H9 (cell line): ENCODE data around the gene SSPN. TPM values are rescaled to one million over a fixed set of nuclear protein-coding genes. Genes with fewer than 3 reads are reported as not detected.

ENCODE experiments used
- DNase-seq: peaks from one replicate; pipeline ENCODE4 v3.0.0-alpha.2; 2017
- H2AFZ ChIP-seq: one replicate; pipeline ENCODE4 v1.6.1; 2013; ENCODE audit warnings: mild to moderate bottlenecking, low read length, control low read depth, moderate library complexity
- H2AK5ac ChIP-seq: 2 replicates; pipeline ENCODE4 v1.6.1; 2013; ENCODE audit warnings: low read length, control low read depth, mixed read lengths; ENCODE audit not compliant: insufficient read length
- H2BK120ac ChIP-seq: one replicate; pipeline ENCODE4 v1.6.1; 2013; ENCODE audit warnings: low read depth, mild to moderate bottlenecking, low read length, control low read depth, inconsistent platforms; ENCODE audit not compliant: poor library complexity, severe bottlenecking
- H2BK12ac ChIP-seq: 2 replicates; pipeline ENCODE4 v1.6.1; 2013; ENCODE audit warnings: low read length, control low read depth, mixed read lengths, low read depth; ENCODE audit not compliant: insufficient read length
- H2BK15ac ChIP-seq: 2 replicates; pipeline ENCODE4 v1.6.1; 2013; ENCODE audit warnings: low read depth, low read length, control low read depth
- H2BK20ac ChIP-seq: one replicate; pipeline ENCODE4 v1.6.1; 2013; ENCODE audit warnings: low read depth, mild to moderate bottlenecking, low read length, control low read depth, inconsistent platforms; ENCODE audit not compliant: poor library complexity, severe bottlenecking
- H2BK5ac ChIP-seq: 2 replicates; pipeline ENCODE4 v1.6.1; 2013; ENCODE audit warnings: low read length, control low read depth, mixed read lengths; ENCODE audit not compliant: insufficient read length
- H3K14ac ChIP-seq: 2 replicates; pipeline ENCODE4 v1.6.1; 2013; ENCODE audit warnings: low read length, control low read depth; ENCODE audit not compliant: insufficient read depth
- H3K18ac ChIP-seq: 2 replicates; pipeline ENCODE4 v1.6.1; 2013; ENCODE audit warnings: low read depth, mild to moderate bottlenecking, mixed read lengths, low read length, control low read depth; ENCODE audit not compliant: insufficient read length
- H3K23ac ChIP-seq: 2 replicates; pipeline ENCODE4 v1.6.1; 2013; ENCODE audit warnings: low read length, control low read depth, mixed read lengths, low read depth; ENCODE audit not compliant: insufficient read length
- H3K23me2 ChIP-seq: 2 replicates; pipeline ENCODE4 v1.6.1; 2013; ENCODE audit warnings: low read depth, mild to moderate bottlenecking, mixed read lengths, low read length, control low read depth; ENCODE audit not compliant: insufficient read length, poor library complexity, severe bottlenecking
- H3K27ac ChIP-seq: 2 replicates; pipeline ENCODE4 v1.5.1; 2013; ENCODE audit warnings: low read length, control low read depth, mixed read lengths, low read depth; ENCODE audit not compliant: insufficient read length
- H3K27me3 ChIP-seq: 2 replicates; pipeline ENCODE4 v1.6.1; 2013; ENCODE audit warnings: low read length, control low read depth, inconsistent platforms; ENCODE audit not compliant: insufficient read depth
- H3K4ac ChIP-seq: 2 replicates; pipeline ENCODE4 v1.6.1; 2013; ENCODE audit warnings: low read depth, mild to moderate bottlenecking, control low read depth, inconsistent platforms, low read length, moderate library complexity
- H3K4me1 ChIP-seq: 2 replicates; pipeline ENCODE4 v1.6.1; 2013; ENCODE audit warnings: low read length, control low read depth, inconsistent platforms; ENCODE audit not compliant: insufficient read depth
- H3K4me2 ChIP-seq: 2 replicates; pipeline ENCODE4 v1.6.1; 2013; ENCODE audit warnings: low read length, control low read depth, mixed read lengths; ENCODE audit not compliant: insufficient read length, insufficient read depth
- H3K56ac ChIP-seq: 2 replicates; pipeline ENCODE4 v1.6.1; 2013; ENCODE audit warnings: low read depth, mild to moderate bottlenecking, mixed read lengths, low read length, control low read depth; ENCODE audit not compliant: insufficient read length
- H3K79me1 ChIP-seq: 2 replicates; pipeline ENCODE4 v1.6.1; 2013; ENCODE audit warnings: low read depth, mild to moderate bottlenecking, moderate library complexity, low read length, control low read depth, inconsistent platforms; ENCODE audit not compliant: insufficient read depth, poor library complexity, severe bottlenecking
- H3K79me2 ChIP-seq: 2 replicates; pipeline ENCODE4 v1.6.1; 2013; ENCODE audit warnings: low read length, control low read depth, inconsistent platforms; ENCODE audit not compliant: insufficient read depth
- H3K9ac ChIP-seq: 2 replicates; pipeline ENCODE4 v1.6.1; 2013; ENCODE audit warnings: low read length, control low read depth, mixed read lengths; ENCODE audit not compliant: insufficient read length; ENCODE audit errors: extremely low read depth
- H3K9me3 ChIP-seq: one replicate; pipeline ENCODE4 v1.6.1; 2013; ENCODE audit warnings: low read depth, low read length, inconsistent platforms; ENCODE audit not compliant: control insufficient read depth
- H3T11ph ChIP-seq: one replicate; pipeline ENCODE4 v1.6.1; 2013; ENCODE audit warnings: mild to moderate bottlenecking, low read length, control low read depth, inconsistent platforms
- H4K20me1 ChIP-seq: one replicate; pipeline ENCODE4 v1.6.1; 2013; ENCODE audit not compliant: control insufficient read depth, insufficient read length, insufficient read depth
- H4K5ac ChIP-seq: 2 replicates; pipeline ENCODE4 v1.6.1; 2013; ENCODE audit warnings: low read depth, mild to moderate bottlenecking, mixed read lengths, low read length, control low read depth; ENCODE audit not compliant: insufficient read length
- H4K8ac ChIP-seq: replicated peaks from 2 replicates; pipeline ENCODE4 v1.6.1; 2013; ENCODE audit warnings: low read length, control low read depth, mixed read lengths, low read depth; ENCODE audit not compliant: insufficient read length
- H4K91ac ChIP-seq: 2 replicates; pipeline ENCODE4 v1.6.1; 2013; ENCODE audit warnings: low read depth, mild to moderate bottlenecking, moderate library complexity, mixed read lengths, low read length, control low read depth; ENCODE audit not compliant: insufficient read length
- H3K27ac Mint-ChIP-seq, 3 experiments: 2 replicates in 2 of 3; 3 replicates in 1 of 3; pipeline ENCODE4 v1.8.0; 2020 to 2021; ENCODE audit warnings: mixed read lengths in 3 of 3, mild to moderate bottlenecking in 1 of 3, moderate library complexity in 1 of 3
- H3K27me3 Mint-ChIP-seq: 2 replicates; pipeline ENCODE4 v1.8.0; 2021; ENCODE audit warnings: low read depth, mild to moderate bottlenecking, moderate library complexity, mixed read lengths
- H3K36me3 Mint-ChIP-seq, 3 experiments: 2 replicates in 2 of 3; 3 replicates in 1 of 3; pipeline ENCODE4 v1.8.0; 2020 to 2021; ENCODE audit warnings: low read depth in 3 of 3, mixed read lengths in 3 of 3; ENCODE audit not compliant: insufficient read depth in 1 of 3
- H3K4me1 Mint-ChIP-seq, 2 experiments: 2 replicates each; pipeline ENCODE4 v1.8.0; 2020; ENCODE audit warnings: mixed read lengths in 2 of 2
- H3K4me3 Mint-ChIP-seq, 2 experiments: 2 replicates in 1 of 2; 3 replicates in 1 of 2; pipeline ENCODE4 v1.8.0; 2020 to 2021; ENCODE audit warnings: mild to moderate bottlenecking in 2 of 2, mixed read lengths in 2 of 2, moderate library complexity in 1 of 2
- H3K9me3 Mint-ChIP-seq, 2 experiments: 2 replicates in 1 of 2; 3 replicates in 1 of 2; pipeline ENCODE4 v1.8.0; 2020; ENCODE audit warnings: mild to moderate bottlenecking in 2 of 2, mixed read lengths in 2 of 2, moderate library complexity in 1 of 2
- CTCF ChIP-seq: fragments of 200-600 bp; sonication (generic); conservative IDR thresholded peaks from 3 replicates; pipeline ENCODE4 v1.8.0; 2021; ENCODE audit warnings: antibody characterized with exemption, mild to moderate bottlenecking
- WGBS: extraction: QIAGEN DNeasy Blood & Tissue Kit; methylation state at CpG from one replicate; pipeline ENCODE4 v1.1.7; 2013; ENCODE audit warnings: missing lambda C conversion rate, low lambda C conversion rate, mixed read lengths; ENCODE audit not compliant: insufficient read length; ENCODE audit errors: extremely low coverage; 5-methylcytosine and 5-hydroxymethylcytosine counted together
- total RNA-seq: library from RNA; stranded (reverse); gene quantifications from 2 replicates; pipeline ENCODE4 v1.2.1, GENCODE V29; 2021

The SSPN gene
- total RNA-seq, 1 experiment from 2014 or later, result 0.81 TPM

GRCh38 chr12:26285401-26285800 is 90.0 kb downstream of the SSPN start:
- Mint-ChIP-seq H3K4me3 (no peak overlapping the region), H3K4me1 (peaks cover 7 to 10% of the 10 kb centered on the region in 2 experiments; a peak in 3 of 4 replicates), H3K27me3 (no peaks in the 10 kb centered on the region), H3K36me3 (no peaks in the 10 kb centered on the region), H3K27ac (no peak overlapping the region), H3K9me3 (no peaks in the 10 kb centered on the region)
- no peaks in the 10 kb centered on the region for H3K79me1 ChIP-seq
- H4K8ac ChIP-seq, result no peak overlapping the region
- H3K79me2 ChIP-seq, result no peaks in the 10 kb centered on the region
- H2AFZ ChIP-seq, result no peak overlapping the region
- H2BK20ac ChIP-seq, result no peak overlapping the region
- no peak overlapping the region for H2BK5ac ChIP-seq
- H3K4me1 ChIP-seq, result no peaks in the 10 kb centered on the region; the same call in 1 of the 2 replicates
- no peaks in the 10 kb centered on the region for H3K9me3 ChIP-seq
- no peak overlapping the region for H3K4me2 ChIP-seq
- no peak overlapping the region for H3K14ac ChIP-seq
- no peak overlapping the region for H4K91ac ChIP-seq
- no peak overlapping the region for H2BK12ac ChIP-seq
- no peak overlapping the region for H3T11ph ChIP-seq
- no peak for TF ChIP-seq CTCF
- no peak overlapping the region for H3K56ac ChIP-seq
- no peak overlapping the region for H3K4ac ChIP-seq
- no peak overlapping the region for H2AK5ac ChIP-seq
- DNase-seq, result no peak
- H2BK15ac ChIP-seq, result no peak overlapping the region
- H3K23me2 ChIP-seq, result no peaks in the 10 kb centered on the region
- no peak overlapping the region for H3K23ac ChIP-seq
- WGBS, result no CpG with 5 or more reads among the region's 1 CpG
- H2BK120ac ChIP-seq, result no peak overlapping the region
- H3K9ac ChIP-seq, result no peak overlapping the region
- no peak overlapping the region for H3K18ac ChIP-seq
- H4K20me1 ChIP-seq, result no peaks in the 10 kb centered on the region
- no peaks in the 10 kb centered on the region for H3K27me3 ChIP-seq
- H4K5ac ChIP-seq, result no peak overlapping the region
- H3K27ac ChIP-seq, result no peak overlapping the region
